T47D (cell line): Measurements from ENCODE around the gene TBC1D25.

Experiments
- DNase-seq, 2 experiments: peaks; one replicate each; pipeline versions ENCODE4 v3.0.0 to v3.0.0-alpha.2; 2011 to 2012; ENCODE audit warnings: low read depth in 1 of 2, low spot score in 1 of 2
- JUND ChIP-seq: IDR thresholded peaks from 2 replicates; pipeline ENCODE4 v1.6.1; 2012; ENCODE audit warnings: low read depth
- in situ Hi-C: cut with HindIII; loops from 2 replicates; pipeline ENCODE4 v1.10.0; 2016; ENCODE audit warnings: low sequenced_read_pairs, low pct_unique_long_range_greater_than_20kb

The TBC1D25 gene

GRCh38 chrX:48604701-48605100, 65.2 kb downstream of the TBC1D25 start:
- in situ Hi-C loops: no loop called here
- no peak for TF ChIP-seq JUND
- no peak for DNase-seq

DNA sequence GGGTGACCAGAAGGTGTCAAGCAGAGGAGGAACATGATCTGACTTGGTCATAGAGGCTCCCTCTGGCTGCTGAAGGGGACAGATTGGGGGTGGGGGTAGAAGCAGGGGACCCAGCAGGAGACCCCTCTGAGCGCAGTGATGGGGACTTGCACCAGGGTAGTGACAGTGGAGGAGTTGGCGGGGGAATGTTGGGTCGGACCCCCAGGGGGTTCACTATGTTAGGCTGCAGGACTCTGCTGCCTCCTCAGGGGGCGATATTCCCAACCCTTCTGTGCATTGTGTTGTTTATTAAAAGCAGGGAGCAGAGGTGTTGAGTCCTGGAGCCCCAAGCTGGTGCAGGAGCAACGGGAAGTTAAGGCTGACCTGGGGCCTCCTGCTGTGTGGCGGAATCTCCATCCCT, 66.6 kb downstream of the TBC1D25 start:
- TF ChIP-seq JUND: no peak

DNA sequence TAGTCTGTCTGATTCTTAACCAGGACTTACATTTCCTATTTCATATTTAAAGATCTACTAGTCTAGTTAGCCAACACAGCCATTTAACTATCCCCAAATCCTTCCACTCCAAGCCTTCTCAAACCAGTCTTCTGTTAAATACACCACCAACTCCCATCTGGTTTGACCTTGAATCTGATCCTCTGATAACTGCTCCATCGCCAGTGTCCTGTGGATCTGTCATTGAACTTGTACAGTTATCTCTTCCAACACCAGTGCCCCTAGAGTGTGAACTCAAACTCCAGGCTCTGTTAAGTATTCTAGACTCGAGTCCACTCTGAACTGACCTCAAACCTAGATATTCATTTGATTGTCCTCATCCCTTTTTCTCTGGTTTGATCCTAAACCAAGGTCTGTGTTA, 72.2 kb downstream of the TBC1D25 start:
- TF ChIP-seq JUND: no peak
- in situ Hi-C loops: no loop called here
- no peak for DNase-seq

More for the DNA sequence above, 66.6 kb downstream of the TBC1D25 start:
- in situ Hi-C loops: no loop called here
- DNase-seq: no peak
